GM12875 (cell line): Measurements from ENCODE around the gene KCND2.

Experiments used
- H3K4me3 ChIP-seq: one replicate; pipeline ENCODE4 v1.5.1; 2011; ENCODE audit warnings: low read depth, low read length, control low read depth
- TF ChIP-seq, protein P1 (sequence below): IDR thresholded peaks from 2 replicates; pipeline ENCODE4 v1.5.1; 2011; ENCODE audit warnings: low read depth, mild to moderate bottlenecking, control low read depth, inconsistent platforms, low read length, moderate library complexity, borderline replicate concordance; ENCODE audit not compliant: insufficient read depth

Gene KCND2

GRCh38 chr7:120714945-120715344 is 442.0 kb downstream of the KCND2 start:
- H3K4me3 ChIP-seq: no peak overlapping the region
- TF ChIP-seq, protein P1, sequence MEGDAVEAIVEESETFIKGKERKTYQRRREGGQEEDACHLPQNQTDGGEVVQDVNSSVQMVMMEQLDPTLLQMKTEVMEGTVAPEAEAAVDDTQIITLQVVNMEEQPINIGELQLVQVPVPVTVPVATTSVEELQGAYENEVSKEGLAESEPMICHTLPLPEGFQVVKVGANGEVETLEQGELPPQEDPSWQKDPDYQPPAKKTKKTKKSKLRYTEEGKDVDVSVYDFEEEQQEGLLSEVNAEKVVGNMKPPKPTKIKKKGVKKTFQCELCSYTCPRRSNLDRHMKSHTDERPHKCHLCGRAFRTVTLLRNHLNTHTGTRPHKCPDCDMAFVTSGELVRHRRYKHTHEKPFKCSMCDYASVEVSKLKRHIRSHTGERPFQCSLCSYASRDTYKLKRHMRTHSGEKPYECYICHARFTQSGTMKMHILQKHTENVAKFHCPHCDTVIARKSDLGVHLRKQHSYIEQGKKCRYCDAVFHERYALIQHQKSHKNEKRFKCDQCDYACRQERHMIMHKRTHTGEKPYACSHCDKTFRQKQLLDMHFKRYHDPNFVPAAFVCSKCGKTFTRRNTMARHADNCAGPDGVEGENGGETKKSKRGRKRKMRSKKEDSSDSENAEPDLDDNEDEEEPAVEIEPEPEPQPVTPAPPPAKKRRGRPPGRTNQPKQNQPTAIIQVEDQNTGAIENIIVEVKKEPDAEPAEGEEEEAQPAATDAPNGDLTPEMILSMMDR: no peak

DNA sequence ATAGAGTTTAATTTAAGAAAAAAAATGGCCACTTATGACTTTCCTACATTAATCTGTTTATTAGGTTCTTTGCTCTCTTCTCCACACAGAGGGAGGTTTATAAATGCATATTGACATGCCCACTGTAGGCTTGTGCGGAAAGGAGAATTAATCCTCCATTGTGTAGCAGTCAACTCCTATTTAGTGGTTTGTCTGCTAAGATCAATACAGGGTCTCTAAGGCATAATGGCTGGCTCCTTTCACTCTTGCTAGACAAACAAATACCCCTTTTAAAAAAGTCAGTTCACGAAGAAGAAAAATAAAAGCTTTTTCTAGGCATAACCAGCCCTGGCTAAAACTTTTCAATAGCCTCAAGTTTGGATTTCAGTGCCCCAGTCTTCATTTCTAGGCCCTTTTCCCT is 443.3 kb downstream of the KCND2 start:
- H3K4me3 ChIP-seq: no peak overlapping the region

DNA sequence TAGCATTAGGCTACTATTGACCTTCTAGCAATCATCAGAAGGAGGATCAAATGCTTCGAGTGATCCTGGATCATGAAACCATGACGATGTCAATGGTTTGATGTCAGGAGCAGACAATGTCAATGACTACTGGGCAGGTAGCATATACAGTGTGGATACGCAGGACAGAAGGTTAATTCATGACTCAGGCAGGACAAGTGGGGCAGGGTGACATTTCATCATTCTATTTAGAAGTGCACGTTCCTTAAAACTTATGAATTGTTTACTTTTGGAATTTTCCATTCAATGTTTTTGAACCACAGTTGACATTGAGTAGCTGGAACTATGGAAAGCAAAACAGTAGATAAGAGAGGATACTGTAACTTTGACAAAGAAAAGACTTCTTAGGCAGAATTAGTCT is 444.2 kb downstream of the KCND2 start:
- TF ChIP-seq, protein P1: no peak
- no peak overlapping the region for H3K4me3 ChIP-seq

More for the DNA sequence above, 443.3 kb downstream of the KCND2 start:
- TF ChIP-seq, protein P1: no peak

- no peak overlapping the region for H3K4me3 ChIP-seq
These were observed 445.4 kb downstream of the KCND2 start for GRCh38 chr7:120718361-120718760.

GRCh38 chr7:120720317-120720716 is 447.3 kb downstream of the KCND2 start:
- TF ChIP-seq, protein P1: no peak
- H3K4me3 ChIP-seq: no peak overlapping the region

More at GRCh38 chr7:120718361-120718760, 445.4 kb downstream of the KCND2 start:
- TF ChIP-seq, protein P1: no peak

- TF ChIP-seq, protein P1: no peak
- no peak overlapping the region for H3K4me3 ChIP-seq
These were observed 450.8 kb downstream of the KCND2 start for GRCh38 chr7:120723465-120724385.

DNA sequence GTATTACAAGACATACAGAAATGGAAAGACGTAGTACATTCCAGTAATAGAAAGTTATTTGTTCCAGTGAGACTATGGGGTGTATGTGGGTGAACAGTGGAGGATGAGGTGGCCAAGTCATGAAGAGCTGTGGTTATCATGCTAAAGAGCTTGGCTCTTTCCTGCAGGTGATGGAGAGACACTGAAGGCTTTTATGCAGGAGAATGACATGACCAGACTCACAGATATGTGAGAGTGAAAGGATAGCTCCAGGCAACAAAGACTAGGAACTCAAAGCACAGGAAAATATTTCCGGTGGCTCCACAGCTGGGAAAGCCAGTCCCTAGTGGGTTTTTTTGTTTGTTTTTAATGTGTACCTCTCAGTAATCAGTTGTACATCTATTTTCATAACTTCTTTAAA is 451.5 kb downstream of the KCND2 start:
- H3K4me3 ChIP-seq: no peak overlapping the region
- TF ChIP-seq, protein P1: no peak
